MG63 (cell line): ENCODE data around the gene PRUNE1. TPM values are rescaled to one million over a fixed set of nuclear protein-coding genes. Genes with fewer than 3 reads are reported as not detected.

Experiments
- total RNA-seq: library from RNA; depleted of rRNA; stranded (reverse); fragments of >200 nt; shearing (Covaris generic); gene quantifications from 2 replicates; pipeline ENCODE4 v1.2.3, GENCODE V29; 2014; ENCODE audit warnings: low replicate concordance; rRNA removed

Gene PRUNE1
- total RNA-seq, 1 experiment from 2014 or later: 8.1 TPM

Other genes starting within 250 kb of the PRUNE1 start
- 0.49 TPM in 1 of 2 replicates, not detected in the other for gene CTSS, start 242.7 kb upstream of the PRUNE1 start, total RNA-seq
- gene CTSK, start 200.2 kb upstream of the PRUNE1 start, total RNA-seq: 0.92 and 2.3 TPM in 2 replicates
- gene ARNT, start 131.8 kb upstream of the PRUNE1 start, total RNA-seq: 7.3 and 13.7 TPM in 2 replicates
- not detected in 2 replicates for gene CTXND2, start 121.3 kb upstream of the PRUNE1 start, total RNA-seq
- gene SETDB1, start 82.1 kb upstream of the PRUNE1 start, total RNA-seq: 23.5 and 49.2 TPM in 2 replicates
- 86.1 and 89.6 TPM in 2 replicates for gene CERS2, start 33.6 kb upstream of the PRUNE1 start, total RNA-seq
- gene ANXA9, start 26.2 kb upstream of the PRUNE1 start, total RNA-seq: 0.46 TPM in 1 of 2 replicates, not detected in the other
- 8.7 and 8.9 TPM in 2 replicates for gene MINDY1, start 1.5 kb upstream of the PRUNE1 start, total RNA-seq
- 0.20 and 5.5 TPM in 2 replicates for gene BNIPL, start 28.1 kb downstream of the PRUNE1 start, total RNA-seq
- 1.1 TPM in 1 of 2 replicates, not detected in the other for gene C1orf56, start 39.3 kb downstream of the PRUNE1 start, total RNA-seq
- 39.9 and 44.1 TPM in 2 replicates for gene CDC42SE1, start 51.2 kb downstream of the PRUNE1 start, total RNA-seq
- gene MLLT11, start 51.9 kb downstream of the PRUNE1 start, total RNA-seq: 6.8 and 11.5 TPM in 2 replicates
- gene GABPB2, start 62.3 kb downstream of the PRUNE1 start, total RNA-seq: 2.2 and 13.6 TPM in 2 replicates
- 1.4 TPM in 1 of 2 replicates, not detected in the other for gene SEMA6C, start 138.2 kb downstream of the PRUNE1 start, total RNA-seq
- not detected in 2 replicates for gene TNFAIP8L2, start 148.2 kb downstream of the PRUNE1 start, total RNA-seq
- gene LYSMD1, start 157.5 kb downstream of the PRUNE1 start, total RNA-seq: 2.0 and 11.4 TPM in 2 replicates
- gene SCNM1, start 157.7 kb downstream of the PRUNE1 start, total RNA-seq: 43.1 and 69.6 TPM in 2 replicates
- not detected in 2 replicates for gene TMOD4, start 167.5 kb downstream of the PRUNE1 start, total RNA-seq
- 87.3 and 105 TPM in 2 replicates for gene VPS72, start 181.7 kb downstream of the PRUNE1 start, total RNA-seq
- gene PIP5K1A, start 190.1 kb downstream of the PRUNE1 start, total RNA-seq: 28.3 and 38.6 TPM in 2 replicates
- gene PSMD4, start 246.3 kb downstream of the PRUNE1 start, total RNA-seq: 225 and 311 TPM in 2 replicates